HG03045 (cell line): ENCODE results near the gene ZFYVE16.
"Not testable (repeated sequence)": the region's sequence is repeated elsewhere in the genome, so short reads cannot be mapped to it uniquely, and the experiment has no call there.

Experiments used
- ATAC-seq: cut with Tn5 transposase; IDR thresholded peaks from one replicate; pipeline ENCODE4 v1.9.1; 2021; ENCODE audit warnings: mild to moderate bottlenecking, moderate library complexity; ENCODE audit not compliant: unreplicated experiment

The ZFYVE16 gene

GRCh38 chr5:80407735-80408483, at the start of gene ZFYVE16:
TSS of gene ZFYVE16 (plus strand) at chr5:80408064. CDS start at chr5:80434148, 26,084 bp downstream.
- ATAC-seq: peak; percentile 88

- ATAC-seq: no peak
Measured at GRCh38 chr5:80360914-80361444, 46.9 kb upstream of the ZFYVE16 start.

GRCh38 chr5:80364892-80365291, 43.0 kb upstream of the ZFYVE16 start:
- ATAC-seq: no peak

- no peak for ATAC-seq
Measured at GRCh38 chr5:80368661-80369480, 39.0 kb upstream of the ZFYVE16 start.

GRCh38 chr5:80369521-80369920, 38.3 kb upstream of the ZFYVE16 start:
- ATAC-seq: no peak

- ATAC-seq: no peak
Measured at GRCh38 chr5:80370390-80370789, 37.5 kb upstream of the ZFYVE16 start.

GRCh38 chr5:80372780-80373179, 35.1 kb upstream of the ZFYVE16 start:
- no peak for ATAC-seq

- no peak for ATAC-seq
Measured at GRCh38 chr5:80374188-80374587, 33.7 kb upstream of the ZFYVE16 start.

GRCh38 chr5:80376557-80376956, 31.3 kb upstream of the ZFYVE16 start:
- ATAC-seq: no peak

GRCh38 chr5:80382488-80382887, 25.4 kb upstream of the ZFYVE16 start:
- no peak for ATAC-seq

GRCh38 chr5:80387063-80387768, 20.6 kb upstream of the ZFYVE16 start:
- no peak for ATAC-seq

- ATAC-seq: no peak
Measured at GRCh38 chr5:80389580-80389979, 18.3 kb upstream of the ZFYVE16 start.

- not testable (repeated sequence) for ATAC-seq
Measured at GRCh38 chr5:80390413-80390812, 17.5 kb upstream of the ZFYVE16 start.

- not testable (repeated sequence) for ATAC-seq
Measured at GRCh38 chr5:80391267-80391666, 16.6 kb upstream of the ZFYVE16 start.

GRCh38 chr5:80399526-80400239, 8.2 kb upstream of the ZFYVE16 start:
- ATAC-seq: no peak

GRCh38 chr5:80400368-80400767, 7.5 kb upstream of the ZFYVE16 start:
- not testable (repeated sequence) for ATAC-seq

GRCh38 chr5:80403782-80404181, 4.1 kb upstream of the ZFYVE16 start:
- no peak for ATAC-seq

GRCh38 chr5:80406980-80407734, 707 bp upstream of the ZFYVE16 start:
- ATAC-seq: no peak

GRCh38 chr5:80408484-80409366, 861 bp downstream of the ZFYVE16 start:
- peak; percentile 48 for ATAC-seq
